ENCODE results near the gene SH3D19.

SH3D19 gene

GRCh38 chr4:151199319-151200190 is 125.8 kb downstream of the SH3D19 start:
- H3K27ac ChIP-seq: no peak overlapping the region
- TF ChIP-seq CTCF (conservative IDR thresholded peaks at IDR 0.05) (no peak), ZFX (IDR thresholded peaks at IDR 0.05) (no peak)

GRCh38 chr4:151198748-151199147 is 126.7 kb downstream of the SH3D19 start:
- H3K27ac ChIP-seq: no peak overlapping the region
- TF ChIP-seq ZFX (IDR thresholded peaks at IDR 0.05) (no peak), CTCF (conservative IDR thresholded peaks at IDR 0.05) (no peak)

- TF ChIP-seq CTCF (conservative IDR thresholded peaks at IDR 0.05): no peak
- no peak for TF ChIP-seq ZFX (IDR thresholded peaks at IDR 0.05)
- no peak overlapping the region for H3K27ac ChIP-seq
These were observed 128.2 kb downstream of the SH3D19 start for GRCh38 chr4:151197247-151197646.

GRCh38 chr4:151195801-151196200 is 129.6 kb downstream of the SH3D19 start:
- no peak overlapping the region for H3K27ac ChIP-seq

GRCh38 chr4:151193414-151193813 is 132.0 kb downstream of the SH3D19 start:
- TF ChIP-seq CTCF (conservative IDR thresholded peaks at IDR 0.05) (no peak), ZFX (IDR thresholded peaks at IDR 0.05) (no peak)
- no peak overlapping the region for H3K27ac ChIP-seq

More at GRCh38 chr4:151195801-151196200, 129.6 kb downstream of the SH3D19 start:
- TF ChIP-seq ZFX (IDR thresholded peaks at IDR 0.05): no peak
- TF ChIP-seq CTCF (conservative IDR thresholded peaks at IDR 0.05): no peak

- TF ChIP-seq ZFX (IDR thresholded peaks at IDR 0.05): no peak
- TF ChIP-seq CTCF (conservative IDR thresholded peaks at IDR 0.05): no peak
- H3K27ac ChIP-seq: no peak overlapping the region
These were observed 132.7 kb downstream of the SH3D19 start for GRCh38 chr4:151192556-151193235.
